ENCODE data around the gene GPATCH3.

- TF ChIP-seq, protein P1, sequence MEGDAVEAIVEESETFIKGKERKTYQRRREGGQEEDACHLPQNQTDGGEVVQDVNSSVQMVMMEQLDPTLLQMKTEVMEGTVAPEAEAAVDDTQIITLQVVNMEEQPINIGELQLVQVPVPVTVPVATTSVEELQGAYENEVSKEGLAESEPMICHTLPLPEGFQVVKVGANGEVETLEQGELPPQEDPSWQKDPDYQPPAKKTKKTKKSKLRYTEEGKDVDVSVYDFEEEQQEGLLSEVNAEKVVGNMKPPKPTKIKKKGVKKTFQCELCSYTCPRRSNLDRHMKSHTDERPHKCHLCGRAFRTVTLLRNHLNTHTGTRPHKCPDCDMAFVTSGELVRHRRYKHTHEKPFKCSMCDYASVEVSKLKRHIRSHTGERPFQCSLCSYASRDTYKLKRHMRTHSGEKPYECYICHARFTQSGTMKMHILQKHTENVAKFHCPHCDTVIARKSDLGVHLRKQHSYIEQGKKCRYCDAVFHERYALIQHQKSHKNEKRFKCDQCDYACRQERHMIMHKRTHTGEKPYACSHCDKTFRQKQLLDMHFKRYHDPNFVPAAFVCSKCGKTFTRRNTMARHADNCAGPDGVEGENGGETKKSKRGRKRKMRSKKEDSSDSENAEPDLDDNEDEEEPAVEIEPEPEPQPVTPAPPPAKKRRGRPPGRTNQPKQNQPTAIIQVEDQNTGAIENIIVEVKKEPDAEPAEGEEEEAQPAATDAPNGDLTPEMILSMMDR (IDR thresholded peaks at IDR 0.05), result no peak
- no peak for TF ChIP-seq POLR2A (IDR thresholded peaks at IDR 0.05)
Observed at GRCh38 chr1:26862781-26863684, 37.2 kb downstream of the GPATCH3 start, which contains the start of gene SFN.

Data from lower leg skin (tissue), 3 donors.